Spleen (tissue), 7 donors: Measurements from ENCODE around the gene POU2AF1.

ENCODE experiments used
- POLR2A ChIP-seq, 3 donors: fragments of 450-650 bp; IDR thresholded peaks; one replicate each; pipeline ENCODE4 v1.5.1; 2017; ENCODE audit warnings: antibody characterized with exemption in 3 of 3, mild to moderate bottlenecking in 1 of 3
- TF ChIP-seq, protein P1 (sequence below), 11 experiments: fragments of 200-600 bp in 7 of 11; fragments of 450-650 bp in 4 of 11; sonication (generic) in 4 of 11; IDR thresholded peaks in 8 of 11; conservative IDR thresholded peaks in 3 of 11; 1 replicate in 7 of 11; 2 replicates in 4 of 11; pipeline versions ENCODE4 v1.4.0 to v1.8.0; 2016 to 2021; ENCODE audit warnings: antibody characterized with exemption in 11 of 11, inconsistent platforms in 4 of 11, mild to moderate bottlenecking in 1 of 11
- donor health status: DM: no; HTN: no; CAD: no; lungs with moderate emphysema.
- donor health status: DM: no; HTN: no; CAD: no.
- donor health status: DM: no; HTN: no; CAD: no.

DNA sequence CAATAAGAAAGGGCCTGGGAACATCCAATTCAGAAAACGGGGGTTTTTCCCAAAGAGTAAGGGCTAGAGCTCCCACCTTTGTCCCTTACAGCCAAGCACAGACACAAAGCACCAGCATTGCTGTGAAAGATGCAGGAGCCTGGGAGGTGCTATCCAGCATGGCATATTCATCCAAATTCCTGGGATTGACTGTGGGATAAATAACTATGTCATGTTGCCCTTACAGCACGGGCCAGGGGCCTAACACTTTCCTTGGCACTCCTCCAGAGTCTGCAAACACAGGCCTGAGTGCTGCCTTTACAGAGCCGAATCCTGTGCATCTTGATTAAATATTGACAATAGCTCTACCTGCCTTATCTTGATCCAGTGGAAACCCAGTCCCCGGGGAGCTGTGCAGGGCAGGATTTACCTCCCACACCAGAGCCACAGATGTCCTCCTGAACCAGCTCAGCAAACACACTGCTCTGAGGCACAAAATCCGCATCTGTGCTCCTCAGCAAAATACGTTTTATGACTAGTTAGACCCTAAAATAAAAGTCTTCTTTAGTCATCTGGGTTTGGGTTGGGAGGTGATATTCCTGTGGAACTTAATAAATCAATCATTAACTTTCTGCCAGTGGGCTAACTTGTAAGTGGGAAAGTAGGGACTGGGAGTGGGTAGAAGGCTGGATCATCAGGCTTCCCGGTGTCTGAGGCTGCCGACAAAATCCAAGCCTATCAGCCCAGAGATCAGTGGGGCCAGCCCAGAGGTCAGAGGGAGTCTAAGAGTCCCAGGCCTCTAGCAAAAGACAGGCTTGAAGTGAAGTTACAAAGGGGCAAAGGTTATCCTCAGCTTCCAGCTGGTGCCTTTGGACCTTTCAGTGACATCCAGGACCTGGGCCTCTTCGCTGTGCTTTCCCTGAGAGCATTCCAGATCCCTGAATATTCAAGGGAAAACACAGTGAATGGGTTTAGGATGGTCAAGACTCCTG lies 44.3 kb downstream of the POU2AF1 start:
- TF ChIP-seq, protein P1, sequence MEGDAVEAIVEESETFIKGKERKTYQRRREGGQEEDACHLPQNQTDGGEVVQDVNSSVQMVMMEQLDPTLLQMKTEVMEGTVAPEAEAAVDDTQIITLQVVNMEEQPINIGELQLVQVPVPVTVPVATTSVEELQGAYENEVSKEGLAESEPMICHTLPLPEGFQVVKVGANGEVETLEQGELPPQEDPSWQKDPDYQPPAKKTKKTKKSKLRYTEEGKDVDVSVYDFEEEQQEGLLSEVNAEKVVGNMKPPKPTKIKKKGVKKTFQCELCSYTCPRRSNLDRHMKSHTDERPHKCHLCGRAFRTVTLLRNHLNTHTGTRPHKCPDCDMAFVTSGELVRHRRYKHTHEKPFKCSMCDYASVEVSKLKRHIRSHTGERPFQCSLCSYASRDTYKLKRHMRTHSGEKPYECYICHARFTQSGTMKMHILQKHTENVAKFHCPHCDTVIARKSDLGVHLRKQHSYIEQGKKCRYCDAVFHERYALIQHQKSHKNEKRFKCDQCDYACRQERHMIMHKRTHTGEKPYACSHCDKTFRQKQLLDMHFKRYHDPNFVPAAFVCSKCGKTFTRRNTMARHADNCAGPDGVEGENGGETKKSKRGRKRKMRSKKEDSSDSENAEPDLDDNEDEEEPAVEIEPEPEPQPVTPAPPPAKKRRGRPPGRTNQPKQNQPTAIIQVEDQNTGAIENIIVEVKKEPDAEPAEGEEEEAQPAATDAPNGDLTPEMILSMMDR (IDR thresholded peaks at IDR 0.05 in 8 of 11, conservative IDR thresholded peaks at IDR 0.05 in 3 of 11): no peak
- TF ChIP-seq POLR2A (IDR thresholded peaks at IDR 0.05): no peak
